IMR-90 (cell line): ENCODE measurements around the gene ARMH1. TPM values are rescaled to one million over a fixed set of nuclear protein-coding genes. Genes with fewer than 3 reads are reported as not detected.

Experiments
- ATAC-seq: fragments of 200-7000 bp; cut with Tn5 transposase; 2 replicates; pipeline ENCODE4 v1.9.1; 2020; ENCODE audit warnings: low read depth, mild to moderate bottlenecking, moderate library complexity
- BruUV-seq: library from RNA; stranded (reverse); fragments of 400-500 nt; replicated peaks from 2 replicates; lab custom pipeline; 2021; lab: Mats Ljungman, UMichigan
- CTCF ChIA-PET: fragments of 300-600 bp; formaldehyde crosslinking; extraction: SDS; loops from one replicate; lab custom pipeline; 2021; ENCODE audit warnings: antibody characterized with exemption; lab: Yijun Ruan, JAX
- POLR2A ChIA-PET: fragments of 300-600 bp; sonication (Branson Sonifier 250); formaldehyde crosslinking; loops from one replicate; lab custom pipeline; 2022; ENCODE audit warnings: antibody characterized with exemption; ENCODE audit not compliant: unreplicated experiment; lab: Charles Lee
- DNase-seq: peaks from one replicate; pipeline ENCODE4 v3.0.0; 2013
- H2AFZ ChIP-seq: replicated peaks from 2 replicates; pipeline ENCODE3; 2013; ENCODE audit warnings: low read length, mild to moderate bottlenecking; ENCODE audit not compliant: poor library complexity
- H2AK5ac ChIP-seq: 2 replicates; pipeline ENCODE4 v1.6.1; 2013; ENCODE audit warnings: low read depth, low read length, inconsistent platforms
- H2AK9ac ChIP-seq: replicated peaks from 2 replicates; pipeline ENCODE3; 2013; ENCODE audit warnings: mild to moderate bottlenecking, low read depth, low read length, moderate library complexity; ENCODE audit not compliant: poor library complexity
- H2BK120ac ChIP-seq: 2 replicates; pipeline ENCODE4 v1.6.1; 2013; ENCODE audit warnings: low read depth, low read length, inconsistent platforms
- H2BK15ac ChIP-seq: 3 replicates; pipeline ENCODE4 v1.6.1; 2013; ENCODE audit warnings: low read depth, low read length, inconsistent platforms
- H2BK20ac ChIP-seq: 2 replicates; pipeline ENCODE4 v1.6.1; 2013; ENCODE audit warnings: low read depth, mild to moderate bottlenecking, inconsistent platforms, low read length, moderate library complexity
- H2BK5ac ChIP-seq: 2 replicates; pipeline ENCODE4 v1.6.1; 2013; ENCODE audit warnings: mild to moderate bottlenecking, low read depth, low read length, inconsistent platforms; ENCODE audit not compliant: poor library complexity, severe bottlenecking
- H3K14ac ChIP-seq: replicated peaks from 2 replicates; pipeline ENCODE4 v1.6.1; 2013; ENCODE audit warnings: low read depth, low read length, inconsistent platforms
- H3K18ac ChIP-seq: 2 replicates; pipeline ENCODE4 v1.6.1; 2013; ENCODE audit warnings: low read depth, low read length, control low read depth
- H3K23ac ChIP-seq: 2 replicates; pipeline ENCODE4 v1.6.1; 2013; ENCODE audit warnings: low read depth, low read length, inconsistent platforms
- H3K27ac ChIP-seq: 2 replicates; pipeline ENCODE4 v1.5.1; 2013; ENCODE audit warnings: mild to moderate bottlenecking, control low read depth, low read length; ENCODE audit not compliant: insufficient read depth
- H3K27me3 ChIP-seq: 2 replicates; pipeline ENCODE4 v1.6.1; 2013; ENCODE audit warnings: low read length; ENCODE audit not compliant: control insufficient read depth, insufficient read depth
- H3K36me3 ChIP-seq: 2 replicates; pipeline ENCODE4 v1.6.1; 2013; ENCODE audit warnings: low read length, mixed read lengths; ENCODE audit not compliant: control insufficient read depth, insufficient read depth
- H3K4ac ChIP-seq: 2 replicates; pipeline ENCODE4 v1.6.1; 2013; ENCODE audit warnings: low read depth, low read length, inconsistent platforms
- H3K4me1 ChIP-seq: 2 replicates; pipeline ENCODE4 v1.6.1; 2013; ENCODE audit warnings: low read length, mixed read lengths; ENCODE audit not compliant: control insufficient read depth, insufficient read depth
- H3K4me2 ChIP-seq: 2 replicates; pipeline ENCODE4 v1.6.1; 2013; ENCODE audit warnings: low read depth, mild to moderate bottlenecking, control low read depth, low read length, moderate library complexity
- H3K4me3 ChIP-seq: 2 replicates; pipeline ENCODE4 v1.5.1; 2013; ENCODE audit warnings: low read depth, mild to moderate bottlenecking, control low read depth, low read length, moderate library complexity; ENCODE audit not compliant: insufficient read depth
- H3K56ac ChIP-seq: 2 replicates; pipeline ENCODE4 v1.6.1; 2013; ENCODE audit warnings: low read length, inconsistent platforms; ENCODE audit not compliant: insufficient read depth; ENCODE audit errors: extremely low read depth
- H3K79me1 ChIP-seq, 2 experiments: 2 replicates each; pipeline ENCODE4 v1.6.1; 2013; ENCODE audit warnings: low read length in 2 of 2, inconsistent platforms in 1 of 2, low read depth in 1 of 2
- H3K9ac ChIP-seq: 2 replicates; pipeline ENCODE4 v1.6.1; 2013; ENCODE audit warnings: low read depth, low read length, control low read depth
- H3K9me1 ChIP-seq: 2 replicates; pipeline ENCODE4 v1.6.1; 2013; ENCODE audit warnings: low read length, inconsistent platforms; ENCODE audit not compliant: insufficient read depth
- H3K9me3 ChIP-seq: 2 replicates; pipeline ENCODE4 v1.6.1; 2013; ENCODE audit warnings: low read length; ENCODE audit not compliant: control insufficient read depth, insufficient read depth
- H4K20me1 ChIP-seq: 2 replicates; pipeline ENCODE4 v1.6.1; 2013; ENCODE audit warnings: low read length, inconsistent platforms; ENCODE audit not compliant: insufficient read depth
- H4K5ac ChIP-seq: 2 replicates; pipeline ENCODE4 v1.6.1; 2013; ENCODE audit warnings: mild to moderate bottlenecking, low read depth, low read length, control low read depth
- H4K8ac ChIP-seq, 2 experiments: 2 replicates each; pipeline ENCODE4 v1.6.1; 2013; ENCODE audit warnings: low read depth in 2 of 2, low read length in 2 of 2, control low read depth in 1 of 2, inconsistent platforms in 1 of 2
- H4K91ac ChIP-seq: 2 replicates; pipeline ENCODE4 v1.6.1; 2013; ENCODE audit warnings: low read depth, low read length, inconsistent platforms; ENCODE audit not compliant: insufficient read depth
- CEBPB ChIP-seq: IDR thresholded peaks from 2 replicates; pipeline ENCODE4 v1.6.1; 2012; ENCODE audit warnings: low read depth, low read length, improper control_type of control experiment
- CHD1 ChIP-seq: IDR thresholded peaks from 2 replicates; pipeline ENCODE4 v1.6.1; 2012; ENCODE audit warnings: low read depth, low read length, improper control_type of control experiment
- CTCF ChIP-seq: conservative IDR thresholded peaks from 2 replicates; pipeline ENCODE4 v1.5.1; 2012; ENCODE audit warnings: mild to moderate bottlenecking, low read depth, low read length, improper control_type of control experiment
- ELK1 ChIP-seq: fragments of 150-350 bp; IDR thresholded peaks from 2 replicates; pipeline ENCODE4 v1.6.1; 2016; ENCODE audit warnings: low read depth, mild to moderate bottlenecking, low read length, moderate library complexity, borderline replicate concordance
- MAZ ChIP-seq: IDR thresholded peaks from 2 replicates; pipeline ENCODE4 v1.6.1; 2012; ENCODE audit warnings: low read depth, mild to moderate bottlenecking, low read length, improper control_type of control experiment, moderate library complexity, borderline replicate concordance
- MXI1 ChIP-seq: IDR thresholded peaks from 2 replicates; pipeline ENCODE4 v1.6.1; 2012; ENCODE audit warnings: low read depth, mild to moderate bottlenecking, low read length, moderate library complexity, borderline replicate concordance
- RAD21 ChIP-seq: IDR thresholded peaks from 2 replicates; pipeline ENCODE4 v1.6.1; 2012; ENCODE audit warnings: low read length, improper control_type of control experiment
- RFX5 ChIP-seq: IDR thresholded peaks from 2 replicates; pipeline ENCODE4 v1.8.0; 2012; ENCODE audit warnings: low read depth, mild to moderate bottlenecking, low read length, moderate library complexity
- SMC3 ChIP-seq: fragments of 150-350 bp; IDR thresholded peaks from 2 replicates; pipeline ENCODE4 v1.6.1; 2016; ENCODE audit warnings: low read depth, mild to moderate bottlenecking, antibody characterized with exemption, low read length, moderate library complexity
- WGBS, 2 experiments: methylation state at CpG; one replicate each; pipeline versions ENCODE4 v1.1.5 to v1.1.7; 2013; ENCODE audit warnings: missing lambda C conversion rate in 2 of 2; ENCODE audit not compliant: insufficient read length in 1 of 2; ENCODE audit errors: extremely low coverage in 2 of 2; 5-methylcytosine and 5-hydroxymethylcytosine counted together
- dilution Hi-C: fragments of 300-500 bp; cut with HindIII; formaldehyde crosslinking; loops from one replicate; pipeline ENCODE4 v1.14.3; 2018; ENCODE audit warnings: low sequenced_read_pairs; ENCODE audit not compliant: unreplicated experiment
- in situ Hi-C: fragments of 300-500 bp; cut with MboI; formaldehyde crosslinking; loops from 3 replicates; pipeline ENCODE4 v1.14.3; 2019; ENCODE audit warnings: low sequenced_read_pairs, inconsistent platforms, mixed read lengths
- intact Hi-C: fragments of 100-400 bp; cut with micrococcal nuclease; formaldehyde crosslinking; loops from 2 replicates; pipeline ENCODE4 v1.10.0; 2022
- polyA plus RNA-seq, 3 experiments: library from polyadenylated mRNA; depleted of rRNA; stranded (reverse); fragments of >200 nt; gene quantifications; 2 replicates each; pipeline ENCODE4 v1.2.3, GENCODE V29; 2012; ENCODE audit warnings: low replicate concordance in 1 of 3
- total RNA-seq: library from RNA; depleted of rRNA; stranded (reverse); fragments of >200 nt; gene quantifications from 2 replicates; pipeline ENCODE4 v1.2.3, GENCODE V29; 2012

ARMH1 gene
- total and polyA plus RNA-seq, 2 of the 4 experiments (the other 2 are of a cell fraction) = 0.36 to 0.72 TPM

GRCh38 chr1:44663417-44663816 is 11.1 kb upstream of the ARMH1 start:
- 93% methylated on average over 4 of the region's 5 CpGs; no CpG with 5 or more reads in 1 of the 2 experiments for WGBS, 2 experiments
- DNase-seq (no peak), ATAC-seq (no peak)
- Histone ChIP-seq H3K4ac (no peak overlapping the region), H2AK5ac (no peak overlapping the region), H3K36me3 (no peaks in the 10 kb centered on the region), H3K9ac (no peak overlapping the region), H3K4me3 (no peak overlapping the region), H3K9me1 (no peaks in the 10 kb centered on the region), H2BK15ac (no peak overlapping the region), H3K27ac (no peak overlapping the region), H4K8ac (no peak overlapping the region), H3K27me3 (no peaks in the 10 kb centered on the region), H2AFZ (no peak overlapping the region), H2BK120ac (no peak overlapping the region), H4K91ac (no peak overlapping the region), H3K23ac (no peak overlapping the region), H3K56ac (no peak overlapping the region), H3K14ac (no peak overlapping the region), H3K79me1 (no peaks in the 10 kb centered on the region), H2BK5ac (no peak overlapping the region), H4K5ac (no peak overlapping the region), H2BK20ac (no peak overlapping the region), H2AK9ac (no peak overlapping the region), H4K20me1 (no peaks in the 10 kb centered on the region), H3K4me1 (0 out of 2 replicates have a peak, but pooled peaks cover 2% of the 10 kb centered on the region), H3K9me3 (no peaks in the 10 kb centered on the region), H3K18ac (no peak overlapping the region), H3K4me2 (no peak overlapping the region)
- no peak for TF ChIP-seq SMC3
- no peak for TF ChIP-seq RAD21
- no peak for TF ChIP-seq RFX5
- no peak for TF ChIP-seq ELK1
- no peak for TF ChIP-seq MXI1
- TF ChIP-seq CEBPB = no peak
- TF ChIP-seq MAZ = no peak
- TF ChIP-seq CHD1 = no peak
- TF ChIP-seq CTCF = no peak
- ChIA-PET CTCF (no interaction called here), POLR2A (no interaction called here)
- in situ Hi-C loops (no loop called here), intact Hi-C loops (no loop called here), dilution Hi-C loops (no loop called here)
- no TSS peak for BruUV-seq
